A549 treated with GW870086 at 1 μM for 4 hours (cell line): ENCODE data around the gene MBD6. TPM values are rescaled to one million over a fixed set of nuclear protein-coding genes. Genes with fewer than 3 reads are reported as not detected.

Experiments used
- total RNA-seq: library from RNA; stranded (reverse); fragments of 200-300 nt; extraction: Qiagen RNA extraction; gene quantifications from 5 replicates; pipeline ENCODE4 v1.2.3, GENCODE V29; 2022; ENCODE audit warnings: low read depth

MBD6 gene, protein sequence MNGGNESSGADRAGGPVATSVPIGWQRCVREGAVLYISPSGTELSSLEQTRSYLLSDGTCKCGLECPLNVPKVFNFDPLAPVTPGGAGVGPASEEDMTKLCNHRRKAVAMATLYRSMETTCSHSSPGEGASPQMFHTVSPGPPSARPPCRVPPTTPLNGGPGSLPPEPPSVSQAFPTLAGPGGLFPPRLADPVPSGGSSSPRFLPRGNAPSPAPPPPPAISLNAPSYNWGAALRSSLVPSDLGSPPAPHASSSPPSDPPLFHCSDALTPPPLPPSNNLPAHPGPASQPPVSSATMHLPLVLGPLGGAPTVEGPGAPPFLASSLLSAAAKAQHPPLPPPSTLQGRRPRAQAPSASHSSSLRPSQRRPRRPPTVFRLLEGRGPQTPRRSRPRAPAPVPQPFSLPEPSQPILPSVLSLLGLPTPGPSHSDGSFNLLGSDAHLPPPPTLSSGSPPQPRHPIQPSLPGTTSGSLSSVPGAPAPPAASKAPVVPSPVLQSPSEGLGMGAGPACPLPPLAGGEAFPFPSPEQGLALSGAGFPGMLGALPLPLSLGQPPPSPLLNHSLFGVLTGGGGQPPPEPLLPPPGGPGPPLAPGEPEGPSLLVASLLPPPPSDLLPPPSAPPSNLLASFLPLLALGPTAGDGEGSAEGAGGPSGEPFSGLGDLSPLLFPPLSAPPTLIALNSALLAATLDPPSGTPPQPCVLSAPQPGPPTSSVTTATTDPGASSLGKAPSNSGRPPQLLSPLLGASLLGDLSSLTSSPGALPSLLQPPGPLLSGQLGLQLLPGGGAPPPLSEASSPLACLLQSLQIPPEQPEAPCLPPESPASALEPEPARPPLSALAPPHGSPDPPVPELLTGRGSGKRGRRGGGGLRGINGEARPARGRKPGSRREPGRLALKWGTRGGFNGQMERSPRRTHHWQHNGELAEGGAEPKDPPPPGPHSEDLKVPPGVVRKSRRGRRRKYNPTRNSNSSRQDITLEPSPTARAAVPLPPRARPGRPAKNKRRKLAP
- 17.2 to 28.7 TPM (median 25.5 TPM) in 5 replicates for total RNA-seq

DNA sequence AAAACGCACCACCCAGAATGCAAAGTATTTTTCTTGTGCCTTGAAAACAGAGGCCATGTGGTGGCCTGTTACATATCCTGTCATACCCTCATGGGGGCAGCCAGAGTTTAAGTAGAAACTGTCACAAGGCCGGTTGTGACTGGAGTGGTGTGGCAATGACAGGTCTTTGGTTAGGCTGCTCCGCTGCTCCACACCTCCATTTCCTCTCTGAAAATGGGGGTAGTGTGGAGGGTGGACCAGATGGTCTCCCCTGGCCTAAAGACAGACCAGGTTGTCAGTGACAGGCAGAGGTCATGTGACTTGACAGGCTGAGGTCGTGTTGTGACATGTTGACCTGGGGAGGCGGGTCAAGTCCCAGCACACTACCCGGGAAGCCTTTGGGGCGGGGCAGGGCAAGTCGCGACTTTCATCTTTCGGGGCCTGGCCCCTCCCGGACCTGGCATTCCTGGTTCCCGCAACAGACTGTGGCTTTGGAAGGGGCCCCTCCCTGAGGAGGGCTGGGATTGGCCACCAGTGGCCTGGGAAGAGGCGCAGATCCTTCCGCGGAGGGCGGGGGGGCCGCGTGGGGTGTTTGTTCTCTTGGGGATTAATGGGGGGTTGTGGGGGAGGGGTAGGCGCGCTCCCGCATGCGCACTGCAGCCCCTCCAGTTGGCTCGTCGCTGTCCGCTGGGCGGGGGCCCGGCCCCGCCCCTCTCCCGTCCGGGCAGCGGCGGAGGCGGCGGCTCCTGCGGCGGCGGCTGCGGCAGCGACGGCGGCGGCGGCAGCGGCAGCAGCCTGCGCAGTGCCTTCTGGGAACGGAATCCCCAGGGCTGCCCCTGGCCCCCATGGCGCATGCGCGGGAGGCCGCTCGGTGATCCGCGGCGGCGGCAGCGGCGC, at the start of gene MBD6:
MBD6 (plus strand) TSS at position 814 of the 876 bp plus-strand sequence. CDS start 1,480 bp downstream, outside the sequence.

DNA sequence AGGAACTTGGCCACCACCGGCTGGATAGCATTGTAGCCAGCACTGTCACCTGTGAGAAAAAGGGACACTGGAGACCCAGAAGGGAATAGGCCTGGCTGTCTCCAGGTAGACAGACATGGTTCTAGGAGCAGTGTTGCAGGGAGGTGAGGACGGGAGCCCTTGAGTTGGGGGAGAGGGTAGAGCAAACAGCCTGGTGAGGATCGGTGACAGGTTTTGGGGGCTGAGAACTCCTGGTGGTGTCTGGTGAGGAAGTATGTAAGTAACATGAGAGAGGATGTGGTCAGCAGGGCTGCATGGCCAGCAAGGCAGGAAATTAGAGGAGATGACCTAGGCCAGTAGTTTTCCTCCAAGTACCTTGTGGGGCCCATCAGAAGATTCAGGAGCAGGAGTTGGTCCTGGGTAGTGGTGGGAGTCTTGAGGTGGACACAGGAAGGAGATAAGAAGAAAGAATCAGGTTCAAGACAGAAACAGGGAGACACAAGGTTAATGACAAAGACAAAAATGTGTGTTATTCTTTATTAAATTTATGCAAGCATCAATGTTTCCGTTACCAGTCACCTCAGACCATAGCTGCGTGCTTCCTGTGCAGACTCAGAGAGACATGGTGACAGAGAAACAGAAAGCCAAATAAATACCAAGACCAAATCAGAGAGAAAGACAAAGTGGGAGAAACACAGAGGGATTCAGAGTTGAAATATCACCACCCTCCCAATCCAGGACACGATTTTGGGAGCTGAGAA, 43.1 kb upstream of the MBD6 start, which contains the start of gene ARHGAP9:
ARHGAP9 (minus strand) TSS at position 491 of the 740 bp plus-strand sequence; CDS start at position 31, 460 bp downstream.

DNA sequence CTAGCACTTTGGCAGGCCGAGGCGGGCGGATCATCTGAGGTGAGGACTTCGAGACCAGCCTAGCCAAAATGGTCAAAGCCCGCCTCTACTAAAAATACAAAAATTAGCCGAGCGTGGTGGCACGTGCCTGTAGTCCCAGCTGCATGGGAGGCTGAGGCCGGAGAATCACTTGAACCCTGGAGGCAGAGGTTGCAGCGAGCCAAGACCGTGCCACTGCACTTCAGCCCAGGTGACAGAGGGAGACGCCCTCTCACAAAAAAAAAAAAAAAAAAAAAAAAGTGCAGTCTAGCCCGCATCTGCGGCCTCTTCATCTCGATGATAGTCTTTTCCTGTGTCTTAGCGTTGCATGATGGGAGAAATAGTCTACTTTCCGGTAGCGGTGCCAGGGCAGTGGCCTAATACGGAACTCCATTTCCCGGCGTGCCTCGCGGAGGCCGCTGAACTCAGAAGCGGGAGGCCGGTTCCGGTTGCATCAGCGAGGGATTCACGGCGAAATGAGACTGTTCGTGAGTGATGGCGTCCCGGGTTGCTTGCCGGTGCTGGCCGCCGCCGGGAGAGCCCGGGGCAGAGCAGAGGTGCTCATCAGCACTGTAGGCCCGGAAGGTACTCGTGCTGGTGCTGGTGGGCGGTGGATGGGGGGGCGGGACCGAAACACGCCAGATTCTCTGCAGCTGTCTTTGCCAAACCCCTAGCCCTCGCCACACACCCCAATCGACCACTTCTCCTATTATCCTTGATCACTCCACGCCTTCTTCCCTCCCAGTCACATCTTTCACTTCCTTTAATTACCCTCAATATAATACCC, 34.8 kb upstream of the MBD6 start, which contains the start of gene MARS1:
MARS1 (plus strand) TSS at position 472 of the 805 bp plus-strand sequence; CDS start at position 495, 23 bp downstream.

DNA sequence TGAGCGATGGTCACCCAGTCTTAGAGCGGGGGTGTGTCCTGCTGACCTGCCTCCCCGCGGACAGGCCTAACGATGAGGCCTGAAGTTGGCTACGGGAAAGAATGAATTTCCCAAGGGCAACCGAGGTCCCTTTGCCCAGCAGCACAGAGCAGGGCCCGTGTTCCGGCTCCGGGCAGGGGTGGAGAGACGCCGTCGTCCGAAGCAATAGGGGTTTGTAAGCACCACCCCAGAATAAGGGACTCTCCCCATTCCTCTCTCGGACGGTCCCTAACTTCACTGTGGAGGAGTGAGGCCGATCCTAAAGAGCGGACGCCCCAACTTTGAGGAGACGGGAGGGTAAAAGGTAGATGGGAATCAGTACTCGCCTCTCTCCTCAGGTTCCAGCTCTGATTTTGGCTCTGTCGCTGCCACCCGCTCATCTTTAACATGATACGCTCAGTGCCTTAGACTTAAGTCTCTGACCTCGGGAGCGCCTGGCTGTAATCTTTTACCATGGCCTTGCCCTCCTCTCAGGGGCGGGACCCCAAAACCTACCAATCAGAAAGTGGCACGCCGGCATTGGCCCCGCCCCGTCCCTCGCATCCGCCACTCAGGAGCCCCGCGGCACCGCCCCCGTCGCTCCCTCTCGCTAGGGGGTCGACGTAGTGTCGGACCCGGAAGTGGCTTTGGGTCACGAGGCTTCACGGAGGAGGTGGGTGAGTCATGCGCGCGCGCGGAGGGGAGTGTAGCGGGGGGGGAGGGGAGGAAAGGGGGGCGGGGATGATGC, 2.4 kb upstream of the MBD6 start, which contains the start of gene DDIT3:
DDIT3 (minus strand) TSS at position 462 of the 766 bp plus-strand sequence. CDS start 3,108 bp downstream, outside the sequence.

DNA sequence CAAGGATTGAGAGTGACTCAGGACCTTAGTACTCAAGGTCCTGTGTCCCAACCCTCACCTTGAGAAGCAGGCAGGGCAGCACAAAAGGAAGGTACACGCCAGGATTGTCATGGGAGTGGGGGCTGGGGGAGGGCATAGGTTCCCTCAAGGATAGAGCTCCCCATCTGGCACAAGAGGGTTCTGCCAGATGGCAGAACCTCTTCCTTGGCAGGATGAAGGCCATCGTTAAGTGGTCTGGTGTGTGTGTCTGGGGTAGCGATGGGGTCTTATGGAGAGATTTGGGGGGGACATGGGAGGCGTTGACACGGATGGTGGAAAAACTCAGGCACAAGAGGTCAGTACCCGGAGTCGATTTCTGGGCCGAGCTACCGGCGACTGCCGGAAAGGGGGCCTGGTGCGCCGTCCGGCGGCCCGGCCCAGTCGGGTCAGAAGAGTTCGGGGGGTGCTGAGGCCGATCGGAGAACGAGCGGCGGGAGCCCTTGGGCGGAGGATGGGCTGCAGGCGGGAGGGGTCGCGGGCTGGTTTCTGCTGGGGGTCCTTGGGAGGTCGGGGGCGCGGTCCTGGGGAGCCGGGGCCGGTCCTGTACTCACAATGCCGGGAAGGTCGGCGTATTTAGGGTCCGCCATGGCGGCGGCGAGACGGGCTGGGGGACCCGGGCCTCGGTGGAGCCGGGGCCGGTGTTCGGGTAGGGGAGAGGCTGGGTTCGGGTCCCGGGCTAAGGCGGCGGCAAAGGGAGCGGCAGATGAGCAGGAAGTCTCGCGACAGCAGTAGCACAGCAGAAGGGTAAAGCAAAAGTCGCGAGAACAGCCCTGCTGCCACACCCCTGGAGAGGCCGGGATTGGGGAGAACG, 24.0 kb downstream of the MBD6 start, which contains the start of gene DCTN2:
DCTN2 (minus strand) TSS at position 755 of the 850 bp plus-strand sequence; CDS start at position 626, 129 bp downstream.

DNA sequence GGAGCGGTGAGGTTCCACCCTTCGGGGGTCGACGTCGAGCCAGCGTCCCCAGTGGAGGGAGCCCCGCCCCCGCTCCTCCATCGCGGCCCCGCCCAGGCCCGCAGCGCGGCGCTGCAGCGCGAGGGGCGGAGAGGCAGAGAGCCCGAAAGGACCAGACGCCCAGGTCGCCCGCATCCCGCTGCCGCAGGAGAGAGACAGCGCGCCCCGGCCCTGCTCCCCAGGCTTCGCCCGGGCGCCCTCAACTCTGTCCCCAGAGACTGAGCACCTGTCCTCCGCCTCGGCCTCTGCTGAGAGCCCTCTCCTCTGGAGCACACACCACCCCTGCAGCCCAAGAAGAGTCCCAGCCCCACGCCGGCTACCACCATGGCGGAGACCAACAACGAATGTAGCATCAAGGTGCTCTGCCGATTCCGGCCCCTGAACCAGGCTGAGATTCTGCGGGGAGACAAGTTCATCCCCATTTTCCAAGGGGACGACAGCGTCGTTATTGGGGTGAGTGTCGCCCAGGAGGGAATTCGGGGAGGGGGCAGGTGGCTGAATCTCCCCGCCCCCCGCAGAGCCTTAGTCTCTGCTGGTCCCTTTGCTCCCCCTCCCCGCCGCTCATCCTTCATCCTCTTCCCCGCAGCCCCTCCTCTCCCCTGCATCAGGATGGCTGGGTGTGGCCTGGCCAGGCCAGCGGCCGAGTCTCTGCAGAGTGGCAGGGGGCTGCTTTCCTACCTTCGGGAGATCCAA, 27.5 kb downstream of the MBD6 start, which contains the start of gene KIF5A:
KIF5A (plus strand) TSS at position 136 of the 732 bp plus-strand sequence; CDS start at position 364, 228 bp downstream.

Other genes starting within 250 kb of the MBD6 start
- gene R3HDM2, start 91.8 kb upstream of the MBD6 start, total RNA-seq = 7.3 to 10.5 TPM (median 9.5 TPM) in 5 replicates
- gene INHBC, start 88.0 kb upstream of the MBD6 start, total RNA-seq = not detected in 5 replicates
- 0.11 to 0.17 TPM (median 0.13 TPM) in 4 of 5 replicates, not detected in the other for gene INHBE, start 67.5 kb upstream of the MBD6 start, total RNA-seq
- gene GLI1, start 63.0 kb upstream of the MBD6 start, total RNA-seq = 4.9 to 8.1 TPM (median 6.6 TPM) in 5 replicates
- gene ARHGAP9, start 43.0 kb upstream of the MBD6 start, total RNA-seq = 0.24 to 0.94 TPM (median 0.82 TPM) in 5 replicates
- 122 to 274 TPM (median 144 TPM) in 5 replicates for gene MARS1, start 34.8 kb upstream of the MBD6 start, total RNA-seq
- gene DDIT3, start 2.3 kb upstream of the MBD6 start, total RNA-seq = 24.1 to 32.1 TPM (median 29.9 TPM) in 5 replicates
- gene DCTN2, start 24.4 kb downstream of the MBD6 start, total RNA-seq = 105 to 158 TPM (median 121 TPM) in 5 replicates
- 0.19 to 0.48 TPM (median 0.29 TPM) in 5 replicates for gene KIF5A, start 27.2 kb downstream of the MBD6 start, total RNA-seq
- gene PIP4K2C, start 68.4 kb downstream of the MBD6 start, total RNA-seq = 40.5 to 45.1 TPM (median 43.9 TPM) in 5 replicates
- gene DTX3, start 82.0 kb downstream of the MBD6 start, total RNA-seq = 16.4 to 18.8 TPM (median 18.7 TPM) in 5 replicates
- gene ARHGEF25, start 88.6 kb downstream of the MBD6 start, total RNA-seq = 4.2 to 6.2 TPM (median 5.7 TPM) in 5 replicates
- gene B4GALNT1, start 110.4 kb downstream of the MBD6 start, total RNA-seq = 34.5 to 48.1 TPM (median 42.6 TPM) in 5 replicates
- 110 to 118 TPM (median 113 TPM) in 5 replicates for gene OS9, start 171.3 kb downstream of the MBD6 start, total RNA-seq
- gene AGAP2, start 215.9 kb downstream of the MBD6 start, total RNA-seq = 0.03 to 0.16 TPM (median 0.14 TPM) in 4 of 5 replicates, not detected in the other
- gene TSPAN31, start 222.2 kb downstream of the MBD6 start, total RNA-seq = 15.5 to 19.6 TPM (median 17.2 TPM) in 5 replicates
- 237 to 291 TPM (median 246 TPM) in 5 replicates for gene CDK4, start 229.5 kb downstream of the MBD6 start, total RNA-seq
- 5.5 to 7.7 TPM (median 6.9 TPM) in 5 replicates for gene MARCHF9, start 232.3 kb downstream of the MBD6 start, total RNA-seq
- gene CYP27B1, start 244.3 kb downstream of the MBD6 start, total RNA-seq = 1.7 to 2.4 TPM (median 2.2 TPM) in 5 replicates
- gene METTL1, start 249.3 kb downstream of the MBD6 start, total RNA-seq = 47.0 to 58.3 TPM (median 51.6 TPM) in 5 replicates
- gene EEF1AKMT3, start 249.8 kb downstream of the MBD6 start, total RNA-seq = 4.8 to 6.8 TPM (median 5.0 TPM) in 5 replicates